Duodenal mucosa (tissue), 2 donors: ENCODE results near the gene PLK1.

Experiments used
- H3K27ac ChIP-seq: one replicate; pipeline ENCODE4 v1.7.0; 2013; ENCODE audit warnings: low read depth, low read length
- H3K27me3 ChIP-seq, 2 donors: one replicate each; pipeline ENCODE4 v1.7.0; 2013; ENCODE audit warnings: low read length in 2 of 2, control low read depth in 1 of 2; ENCODE audit not compliant: insufficient read depth in 2 of 2, control insufficient read depth in 1 of 2
- H3K36me3 ChIP-seq, 2 donors: one replicate each; pipeline ENCODE4 v1.7.0; 2013; ENCODE audit warnings: low read length in 2 of 2, control low read depth in 1 of 2; ENCODE audit not compliant: insufficient read depth in 2 of 2, control insufficient read depth in 1 of 2
- H3K4me1 ChIP-seq, 2 donors: one replicate each; pipeline ENCODE4 v1.7.0; 2013; ENCODE audit warnings: low read length in 2 of 2, control low read depth in 1 of 2; ENCODE audit not compliant: insufficient read depth in 2 of 2, control insufficient read depth in 1 of 2
- H3K4me3 ChIP-seq, 2 donors: one replicate each; pipeline ENCODE4 v1.7.0; 2013; ENCODE audit warnings: low read length in 2 of 2, low read depth in 1 of 2
- H3K9ac ChIP-seq, 2 donors: one replicate each; pipeline ENCODE4 v1.7.0; 2013; ENCODE audit warnings: low read length in 2 of 2, low read depth in 1 of 2
- H3K9me3 ChIP-seq, 2 donors: one replicate each; pipeline ENCODE4 v1.7.0; 2013; ENCODE audit warnings: low read length in 2 of 2, control low read depth in 1 of 2; ENCODE audit not compliant: control insufficient read depth in 1 of 2

Gene PLK1

DNA sequence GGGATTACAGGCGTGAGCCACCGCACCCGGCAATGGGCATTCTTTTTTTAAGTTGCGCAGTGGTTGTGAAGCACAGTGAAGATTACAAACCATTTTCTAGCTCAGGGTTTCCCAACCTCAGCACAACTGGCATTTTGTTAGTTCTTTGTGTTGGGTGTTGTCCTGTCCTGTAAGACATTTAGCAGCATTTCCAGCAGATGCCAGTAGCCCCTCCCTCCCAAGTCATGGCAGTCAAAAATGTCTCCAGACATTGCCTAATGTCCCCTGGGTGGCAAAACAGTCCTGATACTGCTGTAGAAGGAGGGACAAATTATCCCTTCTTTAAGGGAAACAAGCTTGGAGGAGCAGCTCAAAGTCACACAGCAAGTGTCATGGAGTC is 15.6 kb downstream of the PLK1 start:
- no peak overlapping the region for H3K4me3 ChIP-seq
- H3K27me3 ChIP-seq = no peaks in the 10 kb centered on the region
- no peak overlapping the region for H3K9ac ChIP-seq
- no peaks in the 10 kb centered on the region for H3K9me3 ChIP-seq
- peaks cover 30 to 42% of the 10 kb centered on the region in 2 donors for H3K36me3 ChIP-seq
- peaks cover 5 to 6% of the 10 kb centered on the region in 2 donors for H3K4me1 ChIP-seq
- no peak overlapping the region for H3K27ac ChIP-seq

DNA sequence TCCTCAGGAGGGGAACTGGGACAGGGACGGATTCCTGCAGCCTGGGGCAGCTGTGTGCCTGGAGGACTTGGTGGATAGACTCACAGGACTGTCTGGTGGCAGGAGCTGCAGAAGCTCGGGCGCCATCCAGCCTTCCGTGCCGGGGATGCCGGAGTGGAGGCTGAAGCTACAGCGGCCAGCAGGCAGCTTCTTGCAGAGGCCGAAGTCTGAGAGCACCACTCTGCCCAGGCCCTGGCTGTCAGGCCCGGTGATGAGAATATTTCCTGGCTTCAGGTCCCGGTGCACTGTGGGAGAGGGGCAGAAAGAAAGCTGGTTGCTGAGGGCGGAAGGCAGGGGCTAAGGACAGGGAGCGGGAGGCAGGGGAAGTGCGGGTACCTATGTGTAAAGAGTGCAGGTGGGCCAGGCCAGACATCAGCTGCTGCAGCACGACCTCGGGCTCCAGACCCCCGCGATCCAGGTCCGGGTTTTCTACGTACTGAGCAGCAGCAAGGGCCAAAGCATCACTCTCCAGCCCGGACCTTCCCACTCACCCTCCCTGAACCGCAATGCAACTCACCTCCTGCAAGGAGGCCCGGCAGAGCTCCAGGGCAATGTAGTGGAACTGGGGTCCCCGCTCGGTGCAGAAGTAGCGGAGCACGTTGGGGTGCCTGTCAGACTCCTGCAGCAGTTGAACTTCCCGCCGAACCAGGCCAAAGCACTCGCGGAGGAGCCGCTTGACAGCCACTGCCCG is 16.1 kb downstream of the PLK1 start:
- H3K27me3 ChIP-seq = no peaks in the 10 kb centered on the region
- H3K9ac ChIP-seq = no peak overlapping the region
- no peak overlapping the region for H3K27ac ChIP-seq
- peaks cover 27 to 37% of the 10 kb centered on the region in 2 donors for H3K36me3 ChIP-seq
- H3K4me3 ChIP-seq = peak overlapping the region in 1 of 2 donors; percentile 36
- no peaks in the 10 kb centered on the region for H3K9me3 ChIP-seq
- H3K4me1 ChIP-seq = peaks cover 5 to 8% of the 10 kb centered on the region in 2 donors

GRCh38 chr16:23695756-23696155 is 17.1 kb downstream of the PLK1 start:
- H3K27me3 ChIP-seq = no peaks in the 10 kb centered on the region
- no peak overlapping the region for H3K27ac ChIP-seq
- H3K4me3 ChIP-seq = no peak overlapping the region
- no peak overlapping the region for H3K9ac ChIP-seq
- H3K4me1 ChIP-seq = peaks cover 5 to 8% of the 10 kb centered on the region in 2 donors
- H3K36me3 ChIP-seq = peaks cover 20 to 31% of the 10 kb centered on the region in 2 donors
- H3K9me3 ChIP-seq = no peaks in the 10 kb centered on the region

DNA sequence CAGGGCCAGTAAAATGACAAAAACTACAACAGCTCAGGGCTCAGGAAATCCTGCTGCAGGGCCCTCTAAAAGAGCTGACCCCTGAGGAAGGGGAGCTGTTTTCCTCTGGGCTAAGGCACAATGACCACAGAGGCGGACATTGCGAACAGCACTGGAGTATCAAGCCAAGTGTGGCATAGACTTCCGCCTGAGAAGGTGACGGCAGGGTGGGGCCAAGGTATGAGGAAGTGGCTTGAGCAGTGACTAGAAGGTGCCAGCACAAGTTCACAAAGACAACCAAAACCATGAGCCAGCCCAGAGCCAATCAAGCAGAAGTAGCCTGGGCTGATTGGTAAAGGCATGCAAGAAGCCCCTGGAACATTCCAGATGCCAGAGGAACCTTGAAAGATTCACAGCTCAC is 20.4 kb downstream of the PLK1 start:
- Histone ChIP-seq H3K27ac (peak overlapping the region; percentile 53), H3K9me3 (no peaks in the 10 kb centered on the region), H3K36me3 (peaks cover 9 to 24% of the 10 kb centered on the region in 2 donors), H3K9ac (peak overlapping the region; percentile 25 to 34), H3K4me3 (peak overlapping the region in 1 of 2 donors; percentile 21), H3K27me3 (no peaks in the 10 kb centered on the region), H3K4me1 (peaks cover 5 to 8% of the 10 kb centered on the region in 2 donors)

- Histone ChIP-seq H3K4me1 (peaks cover 5 to 8% of the 10 kb centered on the region in 2 donors), H3K27ac (no peak overlapping the region), H3K27me3 (no peaks in the 10 kb centered on the region), H3K9ac (no peak overlapping the region), H3K36me3 (peaks cover 6 to 26% of the 10 kb centered on the region in 2 donors), H3K9me3 (no peaks in the 10 kb centered on the region), H3K4me3 (no peak overlapping the region)
These were observed 21.4 kb downstream of the PLK1 start for GRCh38 chr16:23700093-23700492.

DNA sequence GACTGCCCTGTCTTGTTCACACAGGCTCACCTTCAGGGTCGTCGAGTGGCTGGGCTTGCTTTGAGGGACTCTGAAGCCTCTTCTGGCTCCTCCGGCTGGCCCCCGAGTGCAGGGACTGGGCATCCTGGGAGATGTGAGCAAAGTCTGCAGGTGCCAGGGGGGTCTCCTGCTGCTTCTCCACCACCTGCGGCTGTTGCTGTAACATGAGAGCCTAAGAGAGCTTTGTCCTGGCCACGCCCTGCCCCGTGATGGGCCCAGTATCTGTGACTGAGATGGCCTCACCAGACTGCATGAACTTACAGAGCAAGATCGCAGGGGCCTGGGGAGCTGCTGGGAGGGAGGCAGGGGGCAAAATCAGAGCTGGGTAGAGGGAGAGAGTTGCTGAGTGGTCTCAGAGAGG is 21.8 kb downstream of the PLK1 start:
- H3K4me3 ChIP-seq = no peak overlapping the region
- H3K36me3 ChIP-seq = peaks cover 6 to 29% of the 10 kb centered on the region in 2 donors
- H3K27me3 ChIP-seq = no peaks in the 10 kb centered on the region
- no peak overlapping the region for H3K9ac ChIP-seq
- no peak overlapping the region for H3K27ac ChIP-seq
- peaks cover 5 to 8% of the 10 kb centered on the region in 2 donors for H3K4me1 ChIP-seq
- H3K9me3 ChIP-seq = no peaks in the 10 kb centered on the region

DNA sequence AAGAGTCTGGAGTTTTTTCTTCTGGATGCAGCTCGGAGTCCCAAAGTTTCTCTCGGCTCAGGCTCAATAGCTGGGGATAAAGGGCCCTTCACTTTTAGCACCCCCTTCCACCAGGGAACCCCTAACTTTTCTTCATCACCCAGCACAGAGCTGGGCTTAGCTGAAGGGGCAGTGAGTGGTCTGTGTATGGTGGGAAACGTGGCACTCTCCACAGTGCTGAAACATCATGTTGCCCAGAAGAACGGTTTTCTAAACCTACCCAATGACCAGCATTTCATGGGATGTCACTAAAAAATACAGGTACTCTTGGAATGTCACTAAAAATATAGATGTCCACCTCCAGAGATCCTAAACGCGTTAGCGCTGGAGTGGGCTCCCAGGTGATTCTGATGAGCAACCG is 22.4 kb downstream of the PLK1 start:
- peaks cover 5 to 8% of the 10 kb centered on the region in 2 donors for H3K4me1 ChIP-seq
- peaks cover 6 to 29% of the 10 kb centered on the region in 2 donors for H3K36me3 ChIP-seq
- no peak overlapping the region for H3K4me3 ChIP-seq
- H3K27me3 ChIP-seq = no peaks in the 10 kb centered on the region
- H3K9ac ChIP-seq = no peak overlapping the region
- no peak overlapping the region for H3K27ac ChIP-seq
- no peaks in the 10 kb centered on the region for H3K9me3 ChIP-seq

DNA sequence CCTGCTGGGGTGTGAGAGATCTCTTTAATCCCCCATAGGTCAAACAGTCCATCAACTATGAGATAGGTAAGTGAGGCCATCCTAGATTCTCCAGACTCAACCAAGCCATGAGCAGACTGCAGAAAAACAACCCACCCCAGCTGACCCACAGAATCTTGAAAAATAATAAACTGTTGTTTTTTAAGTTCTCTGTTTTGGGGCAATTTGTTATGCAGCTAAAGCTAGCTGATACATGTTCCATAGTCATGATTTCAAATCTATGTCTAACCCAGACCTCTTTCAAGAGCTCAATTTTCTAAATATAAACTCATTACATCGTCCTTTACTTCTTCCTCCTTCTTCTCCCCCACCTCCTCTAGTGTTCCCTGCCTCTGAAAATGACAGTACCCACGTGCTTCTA is 24.3 kb downstream of the PLK1 start:
- no peak overlapping the region for H3K27ac ChIP-seq
- H3K9ac ChIP-seq = no peak overlapping the region
- H3K27me3 ChIP-seq = no peaks in the 10 kb centered on the region
- no peaks in the 10 kb centered on the region for H3K9me3 ChIP-seq
- peaks cover 5 to 8% of the 10 kb centered on the region in 2 donors for H3K4me1 ChIP-seq
- no peak overlapping the region for H3K4me3 ChIP-seq
- H3K36me3 ChIP-seq = peaks cover 5 to 46% of the 10 kb centered on the region in 2 donors

DNA sequence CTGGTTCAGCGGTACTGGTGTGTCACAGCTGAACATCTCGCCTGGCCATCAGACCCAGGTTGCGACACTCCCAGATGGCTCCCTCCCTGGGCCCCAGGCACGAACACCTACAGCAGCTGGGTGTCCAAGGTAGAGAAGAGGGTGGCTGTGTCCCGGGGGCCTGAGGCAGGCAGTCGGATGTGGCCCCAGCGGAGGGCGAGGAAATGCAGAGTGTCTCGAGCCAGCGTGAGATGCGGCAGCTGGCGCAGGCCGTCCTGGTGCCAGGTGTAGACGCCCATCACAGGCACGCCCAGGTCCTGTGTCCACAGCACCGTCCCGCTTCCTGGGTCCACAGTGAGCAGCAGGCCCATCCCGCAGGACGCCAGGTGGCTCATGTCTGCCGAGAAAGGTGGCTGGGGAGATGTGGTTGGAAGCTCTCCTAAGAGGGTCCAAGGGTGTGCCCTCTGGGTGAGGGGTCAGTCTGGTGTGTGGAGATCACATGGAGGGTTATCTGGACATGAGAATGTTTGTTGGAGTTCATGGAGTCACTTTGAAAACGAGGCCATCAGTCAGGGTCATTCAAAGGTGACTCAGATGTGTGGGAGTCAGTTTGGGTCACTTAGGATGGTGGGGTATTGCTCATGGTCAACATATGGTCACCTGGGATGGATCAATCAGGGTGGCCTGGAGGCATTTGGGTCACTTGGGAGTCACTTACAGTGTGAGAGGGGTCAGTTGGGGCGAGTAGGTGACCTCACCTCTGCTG is 26.3 kb downstream of the PLK1 start:
- H3K4me1 ChIP-seq = no peaks in the 10 kb centered on the region
- H3K9me3 ChIP-seq = peaks cover 2 to 3% of the 10 kb centered on the region in 2 donors
- peaks cover 5 to 56% of the 10 kb centered on the region in 2 donors for H3K36me3 ChIP-seq
- no peak overlapping the region for H3K27ac ChIP-seq
- no peaks in the 10 kb centered on the region for H3K27me3 ChIP-seq
- no peak overlapping the region for H3K4me3 ChIP-seq
- no peak overlapping the region for H3K9ac ChIP-seq

DNA sequence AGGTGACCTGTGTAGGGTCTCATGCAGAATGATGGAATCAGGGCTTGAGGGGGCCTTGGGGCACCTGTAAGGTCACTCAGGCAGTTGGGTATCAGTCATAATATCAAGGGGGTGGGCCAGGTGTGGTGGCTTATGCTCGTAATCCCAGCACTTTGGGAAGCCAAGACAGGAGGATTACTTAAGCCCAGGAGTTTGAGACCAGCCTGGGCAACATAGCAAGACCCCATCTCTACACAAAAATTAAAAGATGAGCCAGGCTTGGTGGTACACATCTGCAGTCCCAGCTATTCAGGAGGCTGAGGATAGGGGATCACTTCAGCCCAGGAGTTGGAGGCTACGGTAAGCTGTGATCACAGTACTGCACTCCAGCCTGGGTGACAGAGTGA is 26.8 kb downstream of the PLK1 start:
- no peak overlapping the region for H3K4me3 ChIP-seq
- peaks cover 3% of the 10 kb centered on the region in 2 donors for H3K9me3 ChIP-seq
- peaks cover 5 to 58% of the 10 kb centered on the region in 2 donors for H3K36me3 ChIP-seq
- H3K27me3 ChIP-seq = no peaks in the 10 kb centered on the region
- H3K27ac ChIP-seq = no peak overlapping the region
- no peak overlapping the region for H3K9ac ChIP-seq
- H3K4me1 ChIP-seq = no peaks in the 10 kb centered on the region
